GM12878 (cell line): ENCODE data around the gene RAPGEF6. TPM values are rescaled to one million over a fixed set of nuclear protein-coding genes. Genes with fewer than 3 reads are reported as not detected.

Experiments
- ATAC-seq: fragments of 200-7000 bp; cut with Tn5 transposase; 3 replicates; pipeline ENCODE4 v1.9.1; 2020; ENCODE audit warnings: mild to moderate bottlenecking, moderate library complexity
- BruUV-seq: library from RNA; stranded (reverse); fragments of 400-500 nt; replicated peaks from 2 replicates; lab custom pipeline; 2021; lab: Mats Ljungman, UMichigan
- CTCF ChIA-PET: fragments of 300-600 bp; sonication (Branson Sonifier 250); formaldehyde crosslinking; extraction: SDS; loops from one replicate; lab custom pipeline; 2021; ENCODE audit warnings: inconsistent platforms; lab: Yijun Ruan, JAX
- POLR2A ChIA-PET: fragments of 350-600 bp; formaldehyde crosslinking; extraction: SDS; loops from one replicate; lab custom pipeline; 2021; ENCODE audit warnings: inconsistent platforms; lab: Charles Lee
- RAD21 ChIA-PET: fragments of 300-600 bp; sonication (Branson Sonifier 250); formaldehyde crosslinking; loops from one replicate; lab custom pipeline; 2023; ENCODE audit warnings: antibody characterized with exemption; ENCODE audit not compliant: unreplicated experiment; lab: Charles Lee
- SMC1A ChIA-PET: fragments of 300-600 bp; sonication (Branson Sonifier 250); formaldehyde crosslinking; loops from one replicate; lab custom pipeline; 2023; ENCODE audit not compliant: unreplicated experiment, uncharacterized antibody; lab: Charles Lee
- DNase-seq: peaks from one replicate; pipeline ENCODE4 v3.0.0-alpha.2; 2011; ENCODE audit warnings: low read depth, low spot score
- FAIRE-seq: peaks from 3 replicates; lab custom pipeline; 2011; peaks lifted over from hg19 to GRCh38; lab: Jason Lieb, UNC
- H2AFZ ChIP-seq: 2 replicates; pipeline ENCODE4 v1.6.0; 2011; ENCODE audit warnings: low read depth, low read length, control low read depth; ENCODE audit not compliant: control insufficient read depth
- H3K27ac ChIP-seq: 2 replicates; pipeline ENCODE4 v1.5.1; 2011; ENCODE audit warnings: control low read depth; ENCODE audit not compliant: control insufficient read depth, insufficient read depth
- H3K27me3 ChIP-seq, 2 experiments: replicated peaks in 1 of 2; 2 replicates each; pipeline versions ENCODE4 v1.6.0 to v1.6.1; 2011; ENCODE audit warnings: low read length in 1 of 2; ENCODE audit not compliant: control insufficient read depth in 2 of 2, insufficient read depth in 2 of 2
- H3K36me3 ChIP-seq, 2 experiments: 2 replicates each; pipeline ENCODE4 v1.5.1; 2011; ENCODE audit warnings: low read length in 1 of 2; ENCODE audit not compliant: control insufficient read depth in 2 of 2, insufficient read depth in 2 of 2
- H3K4me1 ChIP-seq: 2 replicates; pipeline ENCODE4 v1.6.1; 2011; ENCODE audit warnings: mild to moderate bottlenecking, low read length, moderate library complexity, mixed read lengths; ENCODE audit not compliant: control insufficient read depth, insufficient read depth
- H3K4me2 ChIP-seq: 2 replicates; pipeline ENCODE4 v1.6.0; 2011; ENCODE audit warnings: control low read depth; ENCODE audit not compliant: control insufficient read depth, insufficient read depth
- H3K4me3 ChIP-seq: fragments of 200-600 bp; sonication (generic); 2 replicates; pipeline ENCODE4 v1.5.1; 2016
- H3K79me2 ChIP-seq: 2 replicates; pipeline ENCODE4 v1.6.0; 2011; ENCODE audit warnings: low read length; ENCODE audit not compliant: control insufficient read depth, insufficient read depth
- H3K9ac ChIP-seq: 2 replicates; pipeline ENCODE4 v1.8.0; 2011; ENCODE audit warnings: low read length, control low read depth, mixed read lengths; ENCODE audit not compliant: control insufficient read depth, insufficient read depth
- H3K9me3 ChIP-seq: replicated peaks from 3 replicates; pipeline ENCODE4 v1.5.1; 2011; ENCODE audit warnings: mild to moderate bottlenecking, low read length; ENCODE audit not compliant: control insufficient read depth, insufficient read depth
- H4K20me1 ChIP-seq: 2 replicates; pipeline ENCODE4 v1.6.0; 2011; ENCODE audit not compliant: control insufficient read depth, insufficient read depth
- BCLAF1 ChIP-seq: fragments of 450-650 bp; IDR thresholded peaks from 2 replicates; pipeline ENCODE4 v1.6.1; 2017; ENCODE audit warnings: antibody characterized with exemption, mild to moderate bottlenecking, moderate library complexity
- CBX5 ChIP-seq: sonication (generic); IDR thresholded peaks from 2 replicates; pipeline ENCODE4 v1.6.1; 2016; ENCODE audit warnings: low read depth, moderate library complexity, mild to moderate bottlenecking, inconsistent platforms
- EP300 ChIP-seq, 2 experiments: fragments of 150-350 bp in 1 of 2; IDR thresholded peaks; 2 replicates each; pipeline ENCODE4 v1.6.1; 2011 to 2012; ENCODE audit warnings: low read depth in 2 of 2, low read length in 2 of 2, borderline replicate concordance in 1 of 2, improper control_type of control experiment in 1 of 2, inconsistent platforms in 1 of 2; ENCODE audit not compliant: control insufficient read depth in 1 of 2
- GATAD2B ChIP-seq: fragments of 450-650 bp; conservative IDR thresholded peaks from 2 replicates; pipeline ENCODE4 v1.6.1; 2017; ENCODE audit warnings: low read depth, mild to moderate bottlenecking, moderate library complexity
- KAT2A ChIP-seq: conservative IDR thresholded peaks from 2 replicates; pipeline ENCODE4 v1.6.1; 2011; ENCODE audit warnings: low read depth, low read length; ENCODE audit not compliant: control insufficient read depth
- MEF2B ChIP-seq: fragments of 450-650 bp; IDR thresholded peaks from 2 replicates; pipeline ENCODE4 v1.6.1; 2018; ENCODE audit warnings: mild to moderate bottlenecking, moderate library complexity; ENCODE audit not compliant: partially characterized antibody, poor library complexity, severe bottlenecking
- PKNOX1 ChIP-seq: fragments of 450-650 bp; IDR thresholded peaks from 2 replicates; pipeline ENCODE4 v1.6.1; 2016; ENCODE audit warnings: mild to moderate bottlenecking
- RFX5 ChIP-seq: IDR thresholded peaks from 2 replicates; pipeline ENCODE4 v1.6.1; 2011; ENCODE audit warnings: low read depth, low read length, improper control_type of control experiment
- SMAD1 ChIP-seq: fragments of 450-650 bp; IDR thresholded peaks from 2 replicates; pipeline ENCODE4 v1.6.1; 2018; ENCODE audit warnings: mild to moderate bottlenecking, low read depth; ENCODE audit not compliant: partially characterized antibody
- SPI1 ChIP-seq: IDR thresholded peaks from 2 replicates; pipeline ENCODE4 v1.6.1; 2011; ENCODE audit warnings: low read depth, mild to moderate bottlenecking, low read length, moderate library complexity, borderline replicate concordance; ENCODE audit not compliant: insufficient read depth
- SREBF1 ChIP-seq: IDR thresholded peaks from 2 replicates; pipeline ENCODE4 v1.6.1; 2012; ENCODE audit warnings: mild to moderate bottlenecking, low read length
- STAT3 ChIP-seq: IDR thresholded peaks from 2 replicates; pipeline ENCODE4 v1.6.1; 2011; ENCODE audit warnings: low read depth, low read length, improper control_type of control experiment
- SUPT20H ChIP-seq: IDR thresholded peaks from 2 replicates; pipeline ENCODE4 v1.6.1; 2011; ENCODE audit warnings: low read depth, mild to moderate bottlenecking, low read length, moderate library complexity, borderline replicate concordance; ENCODE audit not compliant: control insufficient read depth
- TCF12 ChIP-seq: IDR thresholded peaks from 2 replicates; pipeline ENCODE4 v1.6.1; 2011; ENCODE audit warnings: low read depth, mild to moderate bottlenecking, low read length
- ZBTB11 ChIP-seq: fragments of 450-650 bp; formaldehyde crosslinking; IDR thresholded peaks from 2 replicates; pipeline ENCODE4 v1.5.0; 2022; ENCODE audit warnings: mild to moderate bottlenecking, missing genetic modification characterization
- ZNF207 ChIP-seq: fragments of 450-650 bp; IDR thresholded peaks from 2 replicates; pipeline ENCODE4 v1.6.1; 2014; ENCODE audit warnings: antibody characterized with exemption, mild to moderate bottlenecking, borderline replicate concordance
- ZNF217 ChIP-seq: fragments of 450-650 bp; IDR thresholded peaks from 2 replicates; pipeline ENCODE4 v1.6.1; 2017; ENCODE audit warnings: antibody characterized with exemption, mild to moderate bottlenecking
- WGBS: methylation state at CpG from one replicate; pipeline ENCODE4 v1.1.6; 2016; ENCODE audit warnings: low lambda C conversion rate; ENCODE audit not compliant: insufficient replicate concordance, insufficient coverage; ENCODE audit errors: missing lambda C conversion rate; 5-methylcytosine and 5-hydroxymethylcytosine counted together
- in situ Hi-C: fragments of 300-500 bp; cut with MboI; formaldehyde crosslinking; loops from 9 replicates; pipeline ENCODE4 v1.14.3; 2018; ENCODE audit warnings: mixed read lengths
- intact Hi-C: fragments of 100-400 bp; cut with micrococcal nuclease; formaldehyde crosslinking; loops from one replicate; pipeline ENCODE4 v1.14.2; 2022; ENCODE audit not compliant: unreplicated experiment
- polyA plus RNA-seq, 11 experiments: library from polyadenylated mRNA; depleted of rRNA in 4 of 11; unstranded in 6 of 11; stranded (reverse) in 5 of 11; fragments of >200 nt; fragmentation: Nextera tagmentation in 4 of 11; fragmentation: Illumina TruSeq in 1 of 11; extraction: Ambion mirVana in 4 of 11; extraction: Trizol in 1 of 11; gene quantifications; 1 replicate in 1 of 11; 2 replicates in 10 of 11; pipeline versions ENCODE4 v1.2.1 to v1.2.3, GENCODE V29; 2011 to 2016; ENCODE audit warnings: inconsistent platforms in 2 of 11, missing spikeins in 2 of 11, low read depth in 1 of 11
- total RNA-seq, 4 experiments: library from RNA; depleted of rRNA in 3 of 4; stranded (reverse); fragments of >200 nt in 3 of 4; fragmentation: Illumina TruSeq in 1 of 4; extraction: Trizol in 1 of 4; gene quantifications; 2 replicates each; pipeline versions ENCODE4 v1.2.1 to v1.2.3, GENCODE V29; 2013 to 2021

The RAPGEF6 gene
- total and polyA plus RNA-seq, 10 of the 15 experiments (the other 5 are each of a cell fraction or from before 2014, with no cell fraction given): 2.9 to 24.0 (median 14.2) TPM

- in situ Hi-C loops: no loop called here
- RAD21 ChIA-PET: no interaction called here
- peaks cover 6 to 37% of the 10 kb centered on the region in 2 experiments for H3K36me3 ChIP-seq
- TF ChIP-seq ZNF207: no peak
- TF ChIP-seq CBX5: no peak
- no peak for TF ChIP-seq SUPT20H
- TF ChIP-seq SREBF1: no peak
- no peak for TF ChIP-seq ZBTB11
- TF ChIP-seq STAT3: no peak
- TF ChIP-seq BCLAF1: no peak
- TF ChIP-seq SPI1: no peak
- TF ChIP-seq GATAD2B: no peak
- no peak for TF ChIP-seq TCF12
- TF ChIP-seq MEF2B: no peak
- TF ChIP-seq RFX5: no peak
- no peak for TF ChIP-seq KAT2A
- no peak for TF ChIP-seq SMAD1
- no peak for TF ChIP-seq EP300 (IDR thresholded peaks at IDR 0.05; ENCODE audit: borderline replicate concordance in 1 of 2, control insufficient read depth in 1 of 2, low read depth in 2 of 2, low read length in 2 of 2)
- no peak for TF ChIP-seq ZNF217
- TF ChIP-seq PKNOX1: no peak
These were observed 203.2 kb downstream of the RAPGEF6 start for GRCh38 chr5:131431794-131432193.

More at GRCh38 chr5:131431794-131432193, 203.2 kb downstream of the RAPGEF6 start:
- Histone ChIP-seq H2AFZ (no peak overlapping the region), H3K27ac (no peak overlapping the region), H3K79me2 (no peaks in the 10 kb centered on the region), H4K20me1 (no peaks in the 10 kb centered on the region), H3K9ac (no peak overlapping the region), H3K27me3 (no peaks in the 10 kb centered on the region), H3K4me3 (no peak overlapping the region), H3K4me2 (no peak overlapping the region), H3K4me1 (no peaks in the 10 kb centered on the region), H3K9me3 (no peaks in the 10 kb centered on the region)
- ChIA-PET POLR2A (no interaction called here), CTCF (interaction anchor here (2.0 kb wide), 1 partner anchor 576 kb away, joined by 8 read pairs; no protein-coding TSS in a partner anchor), SMC1A (no interaction called here)
- WGBS: 67% methylated on average over 2 of the region's 2 CpGs
- DNase-seq: no peak
- FAIRE-seq: no peak
- no TSS peak for BruUV-seq
- intact Hi-C loops: no loop called here
- ATAC-seq: no peak
